Measurements from ENCODE around the gene DUSP1.

DNA sequence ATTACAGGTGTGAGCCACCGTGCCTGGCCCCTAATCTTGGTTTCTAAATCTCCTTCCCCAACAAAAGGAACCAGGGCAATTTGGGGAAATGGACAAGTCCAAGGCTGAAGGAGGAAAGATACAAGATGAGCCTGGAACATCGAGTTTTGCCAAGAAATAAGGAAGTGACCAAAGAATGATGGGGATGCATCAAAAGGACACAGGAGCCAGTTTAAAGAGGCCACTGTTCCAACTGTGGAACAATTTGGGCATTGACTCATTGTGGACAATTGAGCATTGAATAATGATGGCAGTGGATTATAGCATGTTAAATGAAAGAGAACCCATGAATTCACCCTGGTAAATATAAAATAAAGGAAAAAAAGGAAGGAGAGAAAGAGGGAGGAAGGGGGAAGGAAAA, 47.5 kb downstream of the DUSP1 start:
- TF ChIP-seq, protein P1, sequence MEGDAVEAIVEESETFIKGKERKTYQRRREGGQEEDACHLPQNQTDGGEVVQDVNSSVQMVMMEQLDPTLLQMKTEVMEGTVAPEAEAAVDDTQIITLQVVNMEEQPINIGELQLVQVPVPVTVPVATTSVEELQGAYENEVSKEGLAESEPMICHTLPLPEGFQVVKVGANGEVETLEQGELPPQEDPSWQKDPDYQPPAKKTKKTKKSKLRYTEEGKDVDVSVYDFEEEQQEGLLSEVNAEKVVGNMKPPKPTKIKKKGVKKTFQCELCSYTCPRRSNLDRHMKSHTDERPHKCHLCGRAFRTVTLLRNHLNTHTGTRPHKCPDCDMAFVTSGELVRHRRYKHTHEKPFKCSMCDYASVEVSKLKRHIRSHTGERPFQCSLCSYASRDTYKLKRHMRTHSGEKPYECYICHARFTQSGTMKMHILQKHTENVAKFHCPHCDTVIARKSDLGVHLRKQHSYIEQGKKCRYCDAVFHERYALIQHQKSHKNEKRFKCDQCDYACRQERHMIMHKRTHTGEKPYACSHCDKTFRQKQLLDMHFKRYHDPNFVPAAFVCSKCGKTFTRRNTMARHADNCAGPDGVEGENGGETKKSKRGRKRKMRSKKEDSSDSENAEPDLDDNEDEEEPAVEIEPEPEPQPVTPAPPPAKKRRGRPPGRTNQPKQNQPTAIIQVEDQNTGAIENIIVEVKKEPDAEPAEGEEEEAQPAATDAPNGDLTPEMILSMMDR (conservative IDR thresholded peaks at IDR 0.05; ENCODE audit: low read length), result no peak
- no peak for TF ChIP-seq EZH2phosphoT487 (IDR thresholded peaks at IDR 0.05; ENCODE audit: borderline replicate concordance)
